Stimulated activated CD8-positive, alpha-beta memory T cell treated with anti-CD3 and anti-CD28 coated beads, Interleukin-15, amount 100 ng/mL, for 48 hours (primary cell): ENCODE data around the gene MAP3K20.
"Not testable (repeated sequence)": the region's sequence is repeated elsewhere in the genome, so short reads cannot be mapped to it uniquely, and the experiment has no call there.

Source experiments
- DNase-seq, 2 donors: peaks; one replicate each; pipeline ENCODE4 v3.0.0-alpha.2; 2020; ENCODE audit warnings: low read depth in 2 of 2

The MAP3K20 gene

GRCh38 chr2:173124441-173124840 lies 48.8 kb downstream of the MAP3K20 start:
- no peak for DNase-seq

- no peak for DNase-seq
Observed at GRCh38 chr2:173126819-173127218, 51.2 kb downstream of the MAP3K20 start.

- DNase-seq = not testable (repeated sequence)
Observed at GRCh38 chr2:173128132-173128531, 52.5 kb downstream of the MAP3K20 start.

GRCh38 chr2:173130496-173131465 lies 55.1 kb downstream of the MAP3K20 start:
- DNase-seq = no peak

GRCh38 chr2:173132531-173132930 lies 56.9 kb downstream of the MAP3K20 start:
- DNase-seq = no peak

GRCh38 chr2:173134703-173135102 lies 59.1 kb downstream of the MAP3K20 start:
- DNase-seq = no peak

GRCh38 chr2:173136067-173136466 lies 60.4 kb downstream of the MAP3K20 start:
- DNase-seq = no peak

GRCh38 chr2:173136599-173136998 lies 61.0 kb downstream of the MAP3K20 start:
- no peak for DNase-seq

- no peak for DNase-seq
Observed at GRCh38 chr2:173137610-173138009, 62.0 kb downstream of the MAP3K20 start.

GRCh38 chr2:173138962-173139361 lies 63.3 kb downstream of the MAP3K20 start:
- no peak for DNase-seq

GRCh38 chr2:173141666-173142065 lies 66.0 kb downstream of the MAP3K20 start:
- no peak for DNase-seq

GRCh38 chr2:173145454-173145853 lies 69.8 kb downstream of the MAP3K20 start:
- no peak for DNase-seq

GRCh38 chr2:173146590-173146989 lies 70.9 kb downstream of the MAP3K20 start:
- DNase-seq = no peak

- DNase-seq = no peak
Observed at GRCh38 chr2:173148520-173148919, 72.9 kb downstream of the MAP3K20 start.

GRCh38 chr2:173149491-173149890 lies 73.8 kb downstream of the MAP3K20 start:
- DNase-seq = peak; percentile 44 to 45

GRCh38 chr2:173150087-173150486 lies 74.4 kb downstream of the MAP3K20 start:
- DNase-seq = no peak

GRCh38 chr2:173150963-173151362 lies 75.3 kb downstream of the MAP3K20 start:
- DNase-seq = no peak

- no peak for DNase-seq
Observed at GRCh38 chr2:173151671-173152401, 76.2 kb downstream of the MAP3K20 start.

GRCh38 chr2:173153301-173153885 lies 77.7 kb downstream of the MAP3K20 start:
- DNase-seq = no peak

- no peak for DNase-seq
Observed at GRCh38 chr2:173157676-173158293, 82.1 kb downstream of the MAP3K20 start.

GRCh38 chr2:173159791-173160463 lies 84.3 kb downstream of the MAP3K20 start:
- no peak for DNase-seq
